Measurements from ENCODE around the gene SST. TPM values are rescaled to one million over a fixed set of nuclear protein-coding genes. Genes with fewer than 3 reads are reported as not detected.

Gene SST
- total and polyA plus RNA-seq, 2 of the 13 experiments (the other 11 are each of a cell fraction or from before 2014, with no cell fraction given), result not detected

DNA sequence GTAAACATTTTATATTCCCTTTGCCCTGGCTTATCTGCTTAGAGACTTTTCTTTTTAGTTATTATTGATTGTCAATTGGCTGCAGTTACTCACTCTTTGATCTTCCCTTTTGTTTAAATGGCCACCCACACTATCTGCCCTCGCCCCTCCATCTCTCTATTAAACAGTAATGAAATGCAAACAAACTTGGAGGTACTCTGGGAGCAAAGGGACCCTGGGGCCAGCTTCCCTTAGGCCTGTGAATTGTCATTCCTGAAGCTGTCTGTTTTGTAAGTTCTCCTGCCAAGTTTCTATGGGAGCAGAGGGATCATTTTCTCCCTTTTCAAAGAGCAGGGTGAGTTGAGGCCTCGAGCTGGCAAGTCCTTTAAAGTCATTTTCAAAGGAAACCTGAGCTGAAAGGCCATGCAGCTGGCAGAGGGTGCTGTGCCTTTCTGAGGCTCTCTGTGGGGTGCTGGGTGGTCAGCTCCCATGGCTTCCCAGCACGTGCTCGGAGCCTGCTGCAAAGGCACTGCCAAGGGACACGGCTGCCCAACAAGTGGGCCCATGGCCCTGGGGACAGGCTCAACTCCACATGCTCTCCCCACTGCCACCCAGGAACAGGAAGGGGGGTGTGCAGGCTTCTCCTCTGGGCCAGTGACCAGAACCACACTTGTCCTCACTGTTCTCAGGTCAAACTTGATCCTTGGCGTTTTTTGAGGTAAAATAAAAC lies 49.6 kb upstream of the SST start (continued):
- TF ChIP-seq, protein P1, sequence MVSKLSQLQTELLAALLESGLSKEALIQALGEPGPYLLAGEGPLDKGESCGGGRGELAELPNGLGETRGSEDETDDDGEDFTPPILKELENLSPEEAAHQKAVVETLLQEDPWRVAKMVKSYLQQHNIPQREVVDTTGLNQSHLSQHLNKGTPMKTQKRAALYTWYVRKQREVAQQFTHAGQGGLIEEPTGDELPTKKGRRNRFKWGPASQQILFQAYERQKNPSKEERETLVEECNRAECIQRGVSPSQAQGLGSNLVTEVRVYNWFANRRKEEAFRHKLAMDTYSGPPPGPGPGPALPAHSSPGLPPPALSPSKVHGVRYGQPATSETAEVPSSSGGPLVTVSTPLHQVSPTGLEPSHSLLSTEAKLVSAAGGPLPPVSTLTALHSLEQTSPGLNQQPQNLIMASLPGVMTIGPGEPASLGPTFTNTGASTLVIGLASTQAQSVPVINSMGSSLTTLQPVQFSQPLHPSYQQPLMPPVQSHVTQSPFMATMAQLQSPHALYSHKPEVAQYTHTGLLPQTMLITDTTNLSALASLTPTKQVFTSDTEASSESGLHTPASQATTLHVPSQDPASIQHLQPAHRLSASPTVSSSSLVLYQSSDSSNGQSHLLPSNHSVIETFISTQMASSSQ (IDR thresholded peaks at IDR 0.05; ENCODE audit: low read depth), result peak; percentile 92
- TF ChIP-seq, protein P1 (CRISPR knock-in tag; IDR thresholded peaks at IDR 0.05; ENCODE audit: borderline replicate concordance), result peak; percentile 90; the same call in 1 of the 2 replicates
- TF ChIP-seq MAX (IDR thresholded peaks at IDR 0.05) (peak; percentile 96), ZMYM3 (CRISPR knock-in tag; IDR thresholded peaks at IDR 0.05) (peak; percentile 37; the same call in 1 of the 2 replicates), ZSCAN5A (CRISPR knock-in tag; IDR thresholded peaks at IDR 0.05; ENCODE audit: borderline replicate concordance) (no peak), GATA4 (IDR thresholded peaks at IDR 0.05; ENCODE audit: borderline replicate concordance, low read depth) (peak; percentile 83; the same call in 1 of the 2 replicates), MEIS2 (CRISPR knock-in tag; IDR thresholded peaks at IDR 0.05) (peak; percentile 59; the same call in 1 of the 2 replicates), GMEB1 (CRISPR knock-in tag; IDR thresholded peaks at IDR 0.05; ENCODE audit: borderline replicate concordance) (peak; percentile 44; the same call in 1 of the 2 replicates), SNAPC5 (CRISPR knock-in tag; IDR thresholded peaks at IDR 0.05; ENCODE audit: borderline replicate concordance) (no peak), DNMT3B (CRISPR knock-in tag; conservative IDR thresholded peaks at IDR 0.05) (peak; percentile 90; the same call in 1 of the 2 replicates), ZFP37 (CRISPR knock-in tag; IDR thresholded peaks at IDR 0.05; ENCODE audit: borderline replicate concordance) (no peak; the same call in 1 of the 2 replicates), NR1H2 (CRISPR knock-in tag; IDR thresholded peaks at IDR 0.05; ENCODE audit: borderline replicate concordance, low read depth) (no peak), ZNF652 (CRISPR knock-in tag; IDR thresholded peaks at IDR 0.05; ENCODE audit: borderline replicate concordance, low read depth) (no peak), DMAP1 (CRISPR knock-in tag; IDR thresholded peaks at IDR 0.05) (no peak; the same call in 1 of the 2 replicates), ZBTB26 (CRISPR knock-in tag; IDR thresholded peaks at IDR 0.05; ENCODE audit: borderline replicate concordance) (no peak), ZNF362 (CRISPR knock-in tag; IDR thresholded peaks at IDR 0.05; ENCODE audit: borderline replicate concordance) (no peak), ZNF30 (CRISPR knock-in tag; IDR thresholded peaks at IDR 0.05) (no peak), ZEB1 (IDR thresholded peaks at IDR 0.05; ENCODE audit: insufficient replicate concordance, low read depth) (no peak)

Data from HepG2 (cell line).